Stimulated activated CD8-positive, alpha-beta memory T cell treated with anti-CD3 and anti-CD28 coated beads, Interleukin-15, amount 100 ng/mL, for 4 hours (primary cell): ENCODE data around the gene OR11H6.
"Not testable (repeated sequence)": the region's sequence is repeated elsewhere in the genome, so short reads cannot be mapped to it uniquely, and the experiment has no call there.

Source experiments
- DNase-seq, 2 donors: peaks; one replicate each; pipeline ENCODE4 v3.0.0-alpha.2; 2020; ENCODE audit warnings: low read depth in 2 of 2

The OR11H6 gene, protein sequence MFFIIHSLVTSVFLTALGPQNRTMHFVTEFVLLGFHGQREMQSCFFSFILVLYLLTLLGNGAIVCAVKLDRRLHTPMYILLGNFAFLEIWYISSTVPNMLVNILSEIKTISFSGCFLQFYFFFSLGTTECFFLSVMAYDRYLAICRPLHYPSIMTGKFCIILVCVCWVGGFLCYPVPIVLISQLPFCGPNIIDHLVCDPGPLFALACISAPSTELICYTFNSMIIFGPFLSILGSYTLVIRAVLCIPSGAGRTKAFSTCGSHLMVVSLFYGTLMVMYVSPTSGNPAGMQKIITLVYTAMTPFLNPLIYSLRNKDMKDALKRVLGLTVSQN

DNA sequence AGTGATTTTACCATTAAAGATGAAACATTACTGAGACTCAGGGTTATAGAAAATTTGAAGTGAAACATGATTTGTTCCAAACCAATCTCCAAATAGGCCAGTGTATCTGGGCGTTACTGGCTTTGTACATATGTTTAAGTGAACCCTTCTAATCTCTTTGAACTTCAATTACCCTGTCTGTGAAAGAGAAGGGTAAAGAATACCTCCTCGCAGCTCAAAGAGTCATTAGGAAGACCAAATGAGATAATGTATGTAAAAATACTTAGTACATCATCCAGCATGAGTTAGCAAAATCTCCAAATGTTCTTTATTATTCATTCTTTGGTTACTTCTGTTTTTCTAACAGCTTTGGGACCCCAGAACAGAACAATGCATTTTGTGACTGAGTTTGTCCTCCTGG is at the start of gene OR11H6:
TSS of gene OR11H6 (plus strand) at position 301 of the 400 bp plus-strand sequence. CDS start at position 301, 0 bp downstream.
- no peak for DNase-seq

DNA sequence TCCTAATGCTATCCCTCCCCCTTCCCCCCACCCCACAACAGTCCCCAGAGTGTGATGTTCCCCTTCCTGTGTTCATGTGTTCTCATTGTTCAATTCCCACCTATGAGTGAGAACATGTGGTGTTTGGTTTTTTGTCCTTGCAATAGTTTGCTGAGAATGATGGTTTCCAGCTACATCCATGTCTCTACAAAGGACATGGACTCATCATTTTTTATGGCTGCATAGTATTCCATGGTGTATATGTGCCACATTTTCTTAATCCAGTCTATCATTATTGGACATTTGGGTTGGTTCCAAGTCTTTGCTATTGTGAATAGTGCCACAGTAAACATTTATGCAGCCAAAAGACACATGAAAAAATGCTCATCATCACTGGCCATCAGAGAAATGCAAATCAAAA is 49.3 kb upstream of the OR11H6 start:
- DNase-seq, result not testable (repeated sequence)

DNA sequence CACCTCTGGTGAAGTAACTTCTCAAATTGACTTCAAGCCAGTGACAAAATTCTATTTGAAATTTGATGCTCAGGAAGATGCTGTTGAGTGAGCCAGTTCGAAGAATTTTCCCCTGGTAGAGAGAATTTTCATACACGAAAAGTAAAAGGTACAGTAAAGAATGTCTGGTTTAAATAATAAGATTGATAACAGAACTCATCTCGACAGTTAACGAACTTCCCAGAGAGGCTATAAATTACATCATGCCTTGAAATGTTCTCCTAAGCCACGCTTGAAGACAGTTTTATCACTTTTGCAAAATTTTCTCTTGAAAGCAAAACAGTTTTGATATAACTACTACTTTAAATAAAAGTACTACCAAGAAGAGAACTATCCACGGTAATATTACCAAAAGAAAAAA is 47.2 kb upstream of the OR11H6 start:
- DNase-seq, result no peak

DNA sequence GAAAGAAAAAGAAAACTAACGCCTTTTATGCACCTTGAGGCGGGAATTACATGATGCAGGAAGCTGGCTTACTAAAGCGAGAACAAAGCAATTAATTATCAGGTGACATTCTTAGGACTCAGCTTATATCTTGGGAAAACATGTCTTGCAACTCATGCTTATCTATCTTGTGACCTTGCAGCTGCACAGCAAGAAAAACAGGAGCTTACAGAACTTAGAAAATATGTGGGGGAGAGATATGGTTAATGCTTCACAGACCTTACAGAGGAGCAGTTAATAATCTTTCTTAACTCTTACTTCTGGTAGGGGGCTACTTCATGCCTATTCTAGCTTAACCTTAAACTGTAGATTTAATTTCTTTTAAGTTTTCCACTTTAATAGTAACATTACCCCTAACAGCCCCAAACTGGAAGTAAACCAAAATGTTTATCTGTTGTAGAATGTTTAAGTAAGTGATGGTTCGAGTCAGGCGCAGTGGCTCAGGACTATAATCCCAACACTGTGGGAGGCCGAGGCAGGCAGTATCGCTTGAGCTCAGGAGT is 46.0 kb upstream of the OR11H6 start:
- DNase-seq, result no peak

DNA sequence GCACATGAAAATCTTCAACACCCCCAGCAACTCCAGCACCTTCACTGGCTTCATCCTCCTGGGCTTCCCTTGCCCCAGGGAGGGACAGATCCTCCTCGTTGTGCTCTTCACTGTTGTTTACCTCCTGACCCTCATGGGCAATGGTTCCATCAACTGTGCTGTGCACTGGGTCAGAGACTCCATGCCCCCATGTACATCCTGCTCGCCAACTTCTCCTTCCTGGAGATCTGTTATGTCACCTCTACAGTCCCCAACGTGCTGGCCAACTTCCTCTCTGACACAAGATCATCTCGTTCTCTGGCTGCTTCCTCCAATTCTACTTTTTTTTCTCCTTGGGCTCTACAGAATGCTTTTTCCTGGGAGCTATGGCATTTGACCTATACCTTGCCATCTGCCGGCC is 44.3 kb upstream of the OR11H6 start:
- no peak for DNase-seq

DNA sequence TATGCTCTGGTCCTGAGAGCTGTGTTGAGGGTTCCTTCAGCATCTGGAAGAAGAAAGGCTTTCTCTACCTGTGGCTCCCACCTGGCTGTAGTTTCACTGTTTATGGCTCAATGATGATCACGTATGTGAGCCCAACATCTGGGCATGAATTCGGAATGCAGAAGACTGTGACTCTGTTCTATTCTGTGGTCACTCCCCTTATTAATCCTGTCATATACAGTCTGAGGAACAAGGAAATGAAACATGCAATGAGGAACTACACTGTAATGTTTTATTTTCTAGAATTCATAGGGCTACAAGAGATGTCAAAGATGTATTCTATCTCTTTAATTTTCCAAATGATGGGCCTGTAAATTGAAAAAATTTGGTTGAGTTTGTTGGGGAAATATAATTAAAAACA is 43.6 kb upstream of the OR11H6 start:
- DNase-seq, result no peak

DNA sequence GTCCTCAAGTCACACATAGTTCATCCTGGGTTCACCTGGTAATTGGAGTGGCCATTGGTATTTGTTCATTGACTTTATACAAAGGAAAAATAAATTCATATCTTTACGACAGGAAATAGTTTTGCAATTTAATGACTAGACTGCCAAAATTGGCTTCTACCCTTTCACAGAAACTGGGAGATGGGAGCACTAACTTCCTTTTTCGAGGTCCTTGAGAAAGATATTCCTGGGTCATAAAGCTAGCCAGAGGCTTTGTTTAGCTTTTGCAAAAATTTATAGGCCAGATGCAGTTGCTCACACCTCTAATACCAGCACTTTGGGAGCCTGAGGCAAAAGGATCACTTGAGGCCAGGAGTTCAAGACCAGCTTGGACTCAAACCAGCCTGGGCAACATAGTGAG is 43.0 kb upstream of the OR11H6 start:
- DNase-seq, result no peak

DNA sequence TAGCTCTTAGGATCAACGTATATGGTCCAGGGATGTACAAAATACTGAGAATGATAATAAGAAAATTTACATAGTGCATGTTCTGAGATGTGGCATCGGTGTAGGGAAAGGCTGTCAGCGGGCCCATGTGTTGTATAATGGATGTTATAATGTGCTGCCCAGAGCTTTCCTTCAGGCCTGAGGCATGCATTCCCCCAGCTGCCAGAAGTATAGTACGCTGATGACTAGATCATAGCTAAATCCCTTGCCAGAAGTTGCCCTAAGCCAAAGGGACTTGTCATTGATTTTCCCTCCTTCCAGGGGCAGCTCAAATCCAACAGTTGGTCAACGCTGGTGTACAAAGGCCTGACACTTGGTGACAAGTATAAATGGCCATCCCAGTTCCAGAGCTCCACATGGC is 39.3 kb upstream of the OR11H6 start:
- DNase-seq, result no peak

DNA sequence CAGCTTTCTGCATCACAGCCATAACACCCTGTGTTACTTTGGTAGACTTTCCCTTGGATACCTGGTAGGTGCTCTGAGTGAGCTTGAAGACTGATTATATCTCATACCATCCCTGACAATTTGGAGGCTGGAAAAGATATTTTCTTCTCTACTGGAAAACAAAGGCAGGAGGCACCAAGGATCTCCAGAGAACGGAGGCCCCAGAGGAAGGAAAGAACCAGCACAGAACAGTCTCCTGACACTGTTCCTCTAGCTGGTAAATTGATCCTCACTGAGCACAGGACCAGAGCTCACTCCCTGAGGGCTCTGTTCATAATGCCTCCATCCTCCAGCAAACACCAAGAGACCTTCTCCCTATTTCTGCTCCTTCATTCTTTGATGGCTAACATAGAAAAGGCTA is 32.9 kb upstream of the OR11H6 start, which contains the start of gene OR11G2:
TSS of gene OR11G2 (plus strand) at position 301 of the 400 bp plus-strand sequence. CDS start 6,542 bp downstream, outside the sequence.
- DNase-seq, result no peak

DNA sequence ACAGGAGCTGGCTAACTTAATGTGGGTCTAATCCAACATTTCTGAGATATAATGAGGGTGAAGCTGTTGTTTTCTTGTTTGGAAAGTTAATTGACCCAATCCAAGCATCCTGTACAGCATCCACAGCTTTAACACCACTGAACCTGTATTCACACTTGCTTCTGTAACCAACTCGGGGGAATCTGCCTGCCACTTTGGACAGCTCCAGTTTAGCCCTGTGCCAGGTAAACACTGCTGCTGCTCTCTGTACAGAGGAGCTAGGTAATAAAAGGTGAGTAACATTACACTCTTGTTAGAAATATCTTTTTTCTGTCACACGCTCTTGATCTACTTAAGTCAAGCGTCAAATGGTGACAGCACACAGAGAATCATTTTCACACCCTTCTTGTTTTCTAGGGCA is 32.1 kb upstream of the OR11H6 start:
- no peak for DNase-seq

DNA sequence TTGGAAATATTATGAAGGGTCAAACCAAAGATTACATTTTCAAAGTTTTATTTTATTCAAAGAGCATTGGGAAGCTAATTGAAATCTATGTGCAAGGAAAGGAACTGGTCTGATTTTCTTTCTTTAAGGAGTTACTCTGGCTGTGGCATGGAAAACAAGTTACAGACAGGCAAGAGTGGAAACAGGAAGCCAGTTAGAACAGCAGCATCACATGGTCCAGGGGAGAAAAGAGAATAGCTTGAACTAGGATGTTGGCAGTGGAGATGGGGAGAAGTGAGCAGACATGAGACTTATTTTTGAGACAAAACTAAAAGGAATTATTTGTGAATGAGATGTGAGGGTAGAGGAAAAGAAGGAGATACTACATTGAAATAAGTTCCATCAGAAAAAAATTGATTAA is 29.4 kb upstream of the OR11H6 start:
- DNase-seq, result no peak

DNA sequence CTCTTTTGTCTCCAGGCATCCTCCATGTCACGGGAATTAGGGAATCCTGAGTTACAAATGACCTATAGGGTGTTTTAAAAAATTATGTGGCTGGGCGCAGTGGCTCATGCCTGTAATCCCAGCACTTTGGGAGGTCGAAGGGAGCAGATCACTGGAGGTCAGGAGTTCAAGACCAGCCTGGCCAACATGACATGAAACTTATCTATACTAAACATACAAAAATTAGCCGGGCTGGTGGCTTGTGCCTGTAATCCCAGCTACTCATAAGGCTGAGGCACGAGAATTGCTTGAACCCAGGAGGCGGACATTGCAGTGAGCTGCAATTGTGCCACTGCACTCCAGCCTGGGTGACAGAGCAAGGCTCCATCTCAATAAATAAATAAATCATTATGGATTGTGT is 28.3 kb upstream of the OR11H6 start:
- not testable (repeated sequence) for DNase-seq

DNA sequence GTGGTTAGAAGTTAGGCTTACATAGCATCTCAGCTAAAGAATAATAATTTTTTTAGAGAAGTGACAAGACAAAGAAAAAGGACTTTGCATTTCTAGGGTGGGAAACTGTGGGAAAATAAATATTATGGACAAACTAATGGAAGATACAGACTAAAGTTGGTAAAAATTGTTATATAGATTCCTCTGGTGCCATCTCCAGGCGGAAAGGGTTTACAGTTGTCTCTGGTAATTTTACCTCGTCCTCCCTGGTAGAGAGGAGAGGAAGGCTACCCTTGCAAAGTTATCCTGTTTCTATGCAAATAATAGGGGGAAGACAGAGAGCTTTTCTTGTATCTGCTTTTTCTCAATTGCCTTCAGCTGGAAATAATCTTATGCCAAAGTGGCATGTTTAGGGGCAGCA is 27.6 kb upstream of the OR11H6 start:
- no peak for DNase-seq

DNA sequence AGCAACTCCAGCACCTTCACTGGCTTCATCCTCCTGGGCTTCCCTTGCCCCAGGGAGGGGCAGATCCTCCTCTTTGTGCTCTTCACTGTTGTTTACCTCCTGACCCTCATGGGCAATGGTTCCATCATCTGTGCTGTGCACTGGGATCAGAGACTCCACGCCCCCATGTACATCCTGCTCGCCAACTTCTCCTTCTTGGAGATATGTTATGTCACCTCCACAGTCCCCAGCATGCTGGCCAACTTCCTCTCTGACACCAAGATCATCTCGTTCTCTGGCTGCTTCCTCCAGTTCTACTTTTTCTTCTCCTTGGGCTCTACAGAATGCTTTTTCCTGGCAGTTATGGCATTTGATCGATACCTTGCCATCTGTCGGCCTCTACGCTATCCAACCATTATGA is 26.1 kb upstream of the OR11H6 start:
- DNase-seq, result no peak

DNA sequence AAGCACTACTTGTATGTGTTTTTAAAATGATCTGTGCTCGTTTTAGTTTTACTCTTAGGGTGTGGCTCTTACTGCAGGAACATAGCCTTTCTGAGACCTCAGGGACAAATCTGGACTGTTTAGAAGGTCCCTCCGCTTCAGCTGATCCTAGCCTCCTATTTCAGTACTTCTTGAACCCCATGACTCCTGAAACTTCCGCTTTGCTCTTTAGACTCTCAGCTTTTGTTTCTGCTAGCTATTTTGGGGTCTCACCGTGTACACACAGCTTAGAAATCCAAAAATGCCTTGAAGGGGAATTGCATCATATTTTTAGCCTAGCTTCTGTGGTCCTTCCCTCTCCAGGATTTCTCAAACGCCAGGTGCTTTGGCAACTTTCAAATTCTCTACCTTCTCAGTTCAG is 24.5 kb upstream of the OR11H6 start:
- no peak for DNase-seq

DNA sequence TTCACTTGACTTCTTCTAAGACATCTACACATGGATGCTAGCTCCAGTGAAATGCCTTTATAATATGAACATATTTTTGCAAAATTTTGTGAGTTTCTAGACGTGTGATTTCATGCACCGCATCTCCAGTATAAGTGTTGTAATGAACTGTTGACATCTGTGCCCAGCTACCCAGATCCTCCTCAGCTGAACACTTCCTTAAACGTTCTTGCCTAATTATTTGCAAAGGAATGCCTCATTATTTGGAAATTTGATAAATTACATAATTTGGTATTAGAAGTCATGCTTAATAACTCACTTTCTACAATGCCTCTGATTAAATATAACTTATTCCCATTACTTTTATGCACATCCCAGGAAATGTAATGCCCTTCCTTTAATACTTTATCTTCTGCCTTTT is 18.8 kb upstream of the OR11H6 start:
- no peak for DNase-seq

DNA sequence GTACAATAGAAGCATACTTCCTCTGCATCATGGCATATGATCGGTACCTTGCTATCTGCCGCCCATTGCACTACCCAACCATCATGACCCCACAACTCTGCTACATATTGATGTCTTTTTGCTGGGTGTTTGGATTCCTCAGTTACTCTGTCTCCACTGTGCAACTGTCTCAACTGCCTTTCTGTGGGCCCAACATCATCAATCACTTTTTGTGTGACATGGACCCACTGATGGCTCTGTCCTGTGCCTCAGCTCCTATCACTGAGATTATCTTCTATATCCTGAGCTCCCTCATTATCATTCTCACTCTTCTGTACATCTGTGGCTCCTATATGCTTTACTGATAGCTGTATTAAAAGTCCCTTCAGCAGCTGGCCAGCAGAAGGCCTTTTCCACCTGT is 13.9 kb upstream of the OR11H6 start:
- DNase-seq, result no peak

DNA sequence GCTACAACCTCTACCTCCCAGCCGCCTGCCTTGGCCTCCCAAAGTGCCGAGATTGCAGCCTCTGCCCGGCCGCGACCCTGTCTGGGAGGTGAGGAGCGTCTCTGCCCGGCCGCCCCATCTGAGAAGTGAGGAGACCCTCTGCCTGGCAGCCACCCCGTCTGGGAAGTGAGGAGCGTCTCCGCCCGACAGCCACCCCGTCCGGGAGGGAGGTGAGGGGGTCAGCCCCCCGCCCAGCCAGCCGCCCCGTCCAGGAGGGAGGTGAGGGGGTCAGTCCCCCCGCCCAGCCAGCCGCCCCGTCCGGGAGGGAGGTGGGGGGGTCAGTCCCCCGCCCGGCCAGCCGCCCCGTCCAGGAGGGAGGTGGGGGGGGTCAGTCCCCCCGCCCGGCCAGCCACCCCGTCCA is 11.1 kb upstream of the OR11H6 start:
- not testable (repeated sequence) for DNase-seq

DNA sequence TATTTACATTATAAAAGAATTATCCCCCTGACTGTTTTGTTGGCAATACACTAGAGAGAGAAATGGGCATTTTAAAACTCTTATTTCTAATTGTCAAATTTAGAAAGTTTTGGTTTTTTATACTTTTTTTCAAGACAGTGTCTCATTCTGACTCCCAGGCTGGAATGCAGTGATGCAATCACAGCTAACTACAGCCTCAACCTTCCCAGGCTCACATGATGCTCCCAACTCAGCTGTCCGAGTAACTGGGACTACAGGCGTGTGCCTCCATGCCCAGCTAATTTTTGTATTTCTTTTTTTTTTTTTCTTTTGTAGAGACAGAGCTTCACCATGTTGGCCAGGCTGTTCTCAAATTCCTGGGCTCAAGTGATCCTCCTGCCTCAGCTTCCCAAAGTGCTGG is 8.3 kb upstream of the OR11H6 start:
- DNase-seq, result no peak

DNA sequence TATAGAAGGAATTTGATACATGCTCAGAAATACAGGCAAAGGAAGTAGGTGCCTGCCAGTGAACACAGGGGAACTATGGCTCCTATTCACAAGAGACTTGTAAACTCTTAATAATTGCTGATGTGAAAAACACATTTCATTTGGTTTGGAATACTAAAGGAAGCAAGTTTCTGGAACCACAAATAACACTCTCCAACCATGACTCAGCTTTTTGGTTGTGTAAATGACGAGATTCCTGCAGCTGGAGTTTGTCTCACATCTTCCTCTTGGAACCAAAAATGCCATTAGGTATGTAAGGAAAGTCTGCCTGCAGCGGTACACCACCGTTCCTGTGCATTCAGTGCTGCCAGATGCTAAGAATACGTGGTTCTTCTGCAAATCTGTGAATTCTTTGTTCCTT is 4.5 kb upstream of the OR11H6 start:
- DNase-seq, result no peak

DNA sequence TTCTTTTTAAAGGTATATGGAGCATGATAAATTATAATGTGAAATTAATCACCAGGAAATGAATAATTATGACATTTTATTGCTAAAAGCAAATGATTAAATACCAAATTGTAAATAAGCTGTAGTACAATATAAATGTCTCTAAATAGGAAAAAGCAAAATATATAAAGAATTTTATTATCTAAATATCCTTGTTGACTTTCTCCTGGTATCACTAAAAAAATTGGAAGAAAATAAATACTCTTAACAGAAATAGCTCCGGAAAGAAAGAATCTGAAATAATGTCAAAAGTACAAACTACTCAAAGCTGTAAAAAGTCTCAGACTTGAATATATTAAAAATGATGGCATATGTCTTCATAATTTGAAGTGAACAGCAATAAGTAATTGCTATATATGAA is 5.2 kb downstream of the OR11H6 start, which contains the start of gene OR11H7:
TSS of gene OR11H7 (plus strand) at position 301 of the 400 bp plus-strand sequence.
- DNase-seq, result no peak

DNA sequence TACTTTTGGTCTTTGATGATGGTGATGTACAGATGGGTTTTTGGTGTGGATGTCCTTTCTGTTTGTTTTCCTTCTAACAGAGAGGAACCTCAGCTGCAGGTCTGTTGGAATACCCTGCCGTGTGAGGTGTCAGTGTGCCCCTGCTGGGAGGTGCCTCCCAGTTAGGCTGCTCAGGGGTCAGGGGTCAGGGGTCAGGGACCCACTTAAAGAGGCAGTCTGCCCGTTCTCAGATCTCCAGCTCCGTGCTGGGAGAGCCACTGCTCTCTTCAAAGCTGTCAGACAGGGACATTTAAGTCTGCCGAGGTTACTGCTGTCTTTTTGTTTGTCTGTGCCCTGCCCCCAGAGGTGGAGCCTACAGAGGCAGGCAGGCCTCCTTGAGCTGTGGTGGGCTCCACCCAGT is 11.9 kb downstream of the OR11H6 start:
- not testable (repeated sequence) for DNase-seq

DNA sequence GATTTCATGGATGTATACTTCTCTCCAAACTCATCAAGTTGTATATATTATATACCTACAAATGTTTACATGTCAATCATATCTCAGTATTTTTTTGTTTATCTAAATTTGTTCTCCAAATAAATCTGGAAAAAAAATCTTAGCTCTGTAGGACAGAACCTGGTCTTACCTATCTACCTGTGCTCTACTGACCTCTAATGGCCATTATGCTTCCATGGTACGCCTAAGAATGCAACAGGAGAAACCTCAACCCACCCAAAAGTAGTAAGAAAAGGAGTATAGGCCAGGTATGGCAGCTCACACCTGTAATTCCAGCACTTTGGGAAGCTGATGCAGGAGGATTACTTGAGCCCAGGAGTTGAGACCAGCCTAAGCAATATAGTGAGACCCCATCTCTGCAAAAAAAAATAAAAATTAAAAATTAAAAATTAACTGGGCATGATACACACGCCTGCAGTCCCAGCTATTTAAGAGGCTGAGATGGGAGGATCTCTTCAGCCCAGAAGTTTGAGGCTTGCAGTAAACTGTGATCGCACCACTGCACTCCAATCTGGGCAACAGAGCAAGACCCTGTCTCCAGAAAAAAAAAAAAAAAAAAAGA is 24.2 kb downstream of the OR11H6 start:
- DNase-seq, result no peak
